Measurements from ENCODE around the gene OXNAD1. TPM values are rescaled to one million over a fixed set of nuclear protein-coding genes. Genes with fewer than 3 reads are reported as not detected.
"Not testable (repeated sequence)": the region's sequence is repeated elsewhere in the genome, so short reads cannot be mapped to it uniquely, and the experiment has no call there.

OXNAD1 gene
- total RNA-seq, 5 donors from 2014 or later (not counting 1 experiment from before 2014, with no cell fraction given) = 78.5 to 218 (median 101) TPM

GRCh38 chr3:16310486-16310885 lies 45.5 kb downstream of the OXNAD1 start:
- H3K4me3 ChIP-seq (ENCODE audit: control insufficient read depth in 1 of 2, extremely low read depth in 1 of 2, low read length in 1 of 2); H3K9me3 ChIP-seq; H3K9me3 Mint-ChIP-seq; H3K27me3 Mint-ChIP-seq; H3K27me3 ChIP-seq (replicated peaks in 1 of 2; ENCODE audit: control insufficient read depth in 2 of 2, extremely low read depth in 1 of 2, insufficient read depth in 2 of 2, low read length in 1 of 2); POLR2A ChIA-PET; ATAC-seq (replicated peaks in 1 of 4): not testable (repeated sequence)
- Histone ChIP-seq H3K27ac (ENCODE audit: low read length) (peak overlapping the region; percentile 77), H3K36me3 (ENCODE audit: control insufficient read depth in 2 of 2, extremely low read depth in 1 of 2, insufficient read depth in 1 of 2, low read length in 1 of 2) (peaks cover 3 to 59% of the 10 kb centered on the region in 2 donors), H3K4me1 (ENCODE audit: control insufficient read depth in 1 of 2, extremely low read depth in 1 of 2, insufficient read depth in 2 of 2, low read length in 2 of 2) (peaks cover 72 to 85% of the 10 kb centered on the region in 2 experiments)
- Mint-ChIP-seq H3K36me3 (peaks cover 51% of the 10 kb centered on the region), H3K4me1 (peaks cover 92 to 93% (median 93%) of the 10 kb centered on the region in 3 donors), H3K27ac (peak overlapping the region; percentile 98 to 99), H3K4me3 (peak overlapping the region in 1 of 3 donors; percentile 88)
- 100% methylated on average over 3 of the region's 7 CpGs for WGBS (ENCODE audit: insufficient coverage)
- CTCF ChIA-PET = interaction anchor here in 1 of 2 donors (0.7 kb wide), 1 partner anchor 577 kb away, joined by 7 read pairs; no protein-coding TSS in a partner anchor
- peak in 1 of 35 experiments; percentile 12 for DNase-seq

GRCh38 chr3:16311960-16312451 lies 47.0 kb downstream of the OXNAD1 start:
- Mint-ChIP-seq H3K27me3 (no peaks in the 10 kb centered on the region), H3K27ac (peak overlapping the region; percentile 98), H3K4me3 (peak overlapping the region; percentile 73 to 81 (median 73)), H3K9me3 (no peaks in the 10 kb centered on the region), H3K4me1 (peaks cover 92 to 93% (median 93%) of the 10 kb centered on the region in 3 donors), H3K36me3 (peaks cover 49% of the 10 kb centered on the region)
- 6% methylated on average over 5 of the region's 6 CpGs for WGBS (ENCODE audit: insufficient coverage)
- CTCF ChIA-PET = interaction anchor here (0.7 to 4.1 kb wide), 4 partner anchors 11 to 218 kb away, joined by 3 to 20 read pairs (median 9); no protein-coding TSS in a partner anchor
- ATAC-seq (replicated peaks in 1 of 4) (peak; percentile 77 to 79 (median 78)), DNase-seq (peak; percentile 26 to 82 (median 50))
- Histone ChIP-seq H3K27ac (ENCODE audit: low read length) (peak overlapping the region; percentile 72), H3K36me3 (ENCODE audit: control insufficient read depth in 2 of 2, extremely low read depth in 1 of 2, insufficient read depth in 1 of 2, low read length in 1 of 2) (peaks cover 5 to 57% of the 10 kb centered on the region in 2 donors), H3K4me1 (ENCODE audit: control insufficient read depth in 1 of 2, extremely low read depth in 1 of 2, insufficient read depth in 2 of 2, low read length in 2 of 2) (peaks cover 78 to 85% of the 10 kb centered on the region in 2 experiments), H3K9me3 (no peaks in the 10 kb centered on the region), H3K4me3 (ENCODE audit: control insufficient read depth in 1 of 2, extremely low read depth in 1 of 2, low read length in 1 of 2) (peak overlapping the region; percentile 2 to 52), H3K27me3 (replicated peaks in 1 of 2; ENCODE audit: control insufficient read depth in 2 of 2, extremely low read depth in 1 of 2, insufficient read depth in 2 of 2, low read length in 1 of 2) (no peaks in the 10 kb centered on the region)
- POLR2A ChIA-PET = interaction anchor here (1.0 to 1.3 kb wide), 2 partner anchors 21 to 201 kb away, joined by 3 to 4 read pairs; no protein-coding TSS in a partner anchor

DNA sequence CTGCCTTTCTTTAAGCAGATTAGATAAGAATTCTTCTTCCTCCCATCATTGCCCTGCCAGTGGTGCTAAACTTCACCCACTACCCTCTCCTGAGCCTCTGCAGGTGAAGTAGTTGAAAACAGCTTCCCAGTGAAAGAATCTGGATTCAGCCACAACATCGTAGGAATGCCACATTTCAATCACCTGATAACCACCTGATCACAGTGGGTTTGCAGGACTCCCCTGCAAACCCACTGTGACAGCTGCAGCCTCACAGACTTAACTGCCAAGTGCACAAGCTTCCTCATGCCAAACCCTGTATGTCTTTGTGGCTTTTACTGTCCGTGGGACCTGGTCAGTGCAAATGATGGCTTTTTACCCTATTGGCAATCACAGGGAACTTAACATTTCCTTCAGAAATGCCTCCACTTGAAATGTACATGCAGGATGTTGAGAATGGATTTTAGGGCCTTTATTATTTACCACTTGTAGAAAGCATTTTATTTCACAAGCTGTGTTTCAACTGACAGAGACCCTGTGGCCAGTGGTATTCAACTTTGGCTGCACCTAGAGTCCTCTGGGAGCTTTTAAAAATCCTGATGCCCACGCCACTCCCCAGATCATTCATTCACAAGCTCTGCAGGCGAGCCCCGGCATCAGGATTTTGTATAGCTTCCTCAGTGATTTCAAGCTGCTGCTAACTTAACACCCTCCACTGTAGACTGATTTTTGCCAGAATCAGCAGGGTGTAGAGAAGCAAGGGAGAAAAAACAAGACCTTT lies 49.1 kb downstream of the OXNAD1 start:
- WGBS (ENCODE audit: insufficient coverage) = 17% methylated on average over 1 of the region's 5 CpGs
- H3K4me1 ChIP-seq (ENCODE audit: control insufficient read depth in 1 of 2, extremely low read depth in 1 of 2, insufficient read depth in 2 of 2, low read length in 2 of 2) = peaks cover 83 to 86% of the 10 kb centered on the region in 2 experiments
- peaks cover 39% of the 10 kb centered on the region for H3K36me3 Mint-ChIP-seq

GRCh38 chr3:16315623-16316022 lies 50.6 kb downstream of the OXNAD1 start:
- Histone ChIP-seq H3K4me3 (ENCODE audit: control insufficient read depth in 1 of 2, extremely low read depth in 1 of 2, low read length in 1 of 2) (no peak overlapping the region), H3K9me3 (no peaks in the 10 kb centered on the region), H3K27me3 (replicated peaks in 1 of 2; ENCODE audit: control insufficient read depth in 2 of 2, extremely low read depth in 1 of 2, insufficient read depth in 2 of 2, low read length in 1 of 2) (no peaks in the 10 kb centered on the region), H3K27ac (ENCODE audit: low read length) (peak overlapping the region; percentile 43), H3K36me3 (ENCODE audit: control insufficient read depth in 2 of 2, extremely low read depth in 1 of 2, insufficient read depth in 1 of 2, low read length in 1 of 2) (peaks cover 3 to 70% of the 10 kb centered on the region in 2 donors), H3K4me1 (ENCODE audit: control insufficient read depth in 1 of 2, extremely low read depth in 1 of 2, insufficient read depth in 2 of 2, low read length in 2 of 2) (peaks cover 73 to 91% of the 10 kb centered on the region in 2 experiments)
- no peaks in the 10 kb centered on the region for H3K27me3 Mint-ChIP-seq
- WGBS (ENCODE audit: insufficient coverage) = no CpG with 5 or more reads among the region's 7 CpGs
- no peaks in the 10 kb centered on the region for H3K9me3 Mint-ChIP-seq
- no peak for DNase-seq
- peak overlapping the region; percentile 91 to 98 for H3K27ac Mint-ChIP-seq
- H3K36me3 Mint-ChIP-seq = peaks cover 44% of the 10 kb centered on the region
- POLR2A ChIA-PET = interaction anchor here in 1 of 2 donors (0.7 to 1.2 kb wide), 2 partner anchors 15 to 34 kb away, joined by 4 to 5 read pairs; no protein-coding TSS in a partner anchor
- CTCF ChIA-PET = interaction anchor here (0.7 to 4.1 kb wide), 6 partner anchors 19 to 32 kb away, joined by 3 to 15 read pairs (median 4); no protein-coding TSS in a partner anchor
- H3K4me1 Mint-ChIP-seq = peaks cover 89 to 95% (median 93%) of the 10 kb centered on the region in 3 donors
- no peak for ATAC-seq (replicated peaks in 1 of 4)
- peak overlapping the region; percentile 34 to 81 (median 57) for H3K4me3 Mint-ChIP-seq

More for the DNA sequence above, 49.1 kb downstream of the OXNAD1 start:
- H3K4me3 ChIP-seq (ENCODE audit: control insufficient read depth in 1 of 2, extremely low read depth in 1 of 2, low read length in 1 of 2) = no peak overlapping the region
- peak in 1 of 35 experiments; percentile 12 for DNase-seq
- H3K4me1 Mint-ChIP-seq = peaks cover 92 to 95% (median 94%) of the 10 kb centered on the region in 3 donors
- no peaks in the 10 kb centered on the region for H3K27me3 Mint-ChIP-seq
- no peaks in the 10 kb centered on the region for H3K27me3 ChIP-seq (replicated peaks in 1 of 2; ENCODE audit: control insufficient read depth in 2 of 2, extremely low read depth in 1 of 2, insufficient read depth in 2 of 2, low read length in 1 of 2)
- ChIA-PET CTCF (interaction anchor here (0.9 to 4.1 kb wide), 11 partner anchors 10 to 44 kb away, joined by 3 to 20 read pairs (median 5); no protein-coding TSS in a partner anchor), POLR2A (interaction anchor here (0.6 to 1.7 kb wide), 7 partner anchors 11 to 1110 kb away, joined by 3 to 13 read pairs (median 5); partner anchors contain the start of gene OXNAD1 (in 1 of the 2))
- H3K4me3 Mint-ChIP-seq = peak overlapping the region; percentile 6 to 81 (median 57)
- peak overlapping the region; percentile 91 to 98 for H3K27ac Mint-ChIP-seq
- H3K36me3 ChIP-seq (ENCODE audit: control insufficient read depth in 2 of 2, extremely low read depth in 1 of 2, insufficient read depth in 1 of 2, low read length in 1 of 2) = peaks cover 5 to 59% of the 10 kb centered on the region in 2 donors
- H3K27ac ChIP-seq (ENCODE audit: low read length) = peak overlapping the region; percentile 72
- ATAC-seq (replicated peaks in 1 of 4) = no peak
- H3K9me3 Mint-ChIP-seq = no peaks in the 10 kb centered on the region
- no peaks in the 10 kb centered on the region for H3K9me3 ChIP-seq

DNA sequence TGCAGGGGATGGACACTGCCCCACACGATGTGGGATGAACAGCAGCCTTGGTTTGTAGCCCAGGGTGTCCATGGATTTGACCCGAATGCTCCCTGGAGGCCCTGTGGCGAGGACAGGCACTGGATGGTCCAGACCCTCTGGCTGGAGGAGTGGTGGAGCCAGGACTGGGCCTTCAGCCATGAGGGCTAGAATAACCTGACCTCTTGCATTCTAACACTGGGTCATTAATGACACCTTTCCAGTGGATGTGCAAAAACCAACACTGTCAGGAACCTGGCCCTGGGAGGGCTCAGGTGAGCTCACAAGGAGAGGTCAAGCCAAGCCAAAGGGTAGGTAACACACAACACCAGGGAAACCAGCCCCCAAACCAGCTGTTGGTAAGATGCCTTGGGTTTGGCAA lies 51.4 kb downstream of the OXNAD1 start:
- DNase-seq (no peak), ATAC-seq (replicated peaks in 1 of 4) (no peak)
- peak overlapping the region in 1 of 2 donors; percentile 17 for H3K4me3 ChIP-seq (ENCODE audit: control insufficient read depth in 1 of 2, extremely low read depth in 1 of 2, low read length in 1 of 2)
- H3K36me3 Mint-ChIP-seq = peaks cover 50% of the 10 kb centered on the region
- ChIA-PET POLR2A (interaction anchor here in 1 of 2 donors (0.6 kb wide), 1 partner anchor 50 kb away, joined by 4 read pairs; no protein-coding TSS in a partner anchor), CTCF (interaction anchor here (0.7 to 5.9 kb wide), 6 partner anchors 13 to 488 kb away, joined by 3 to 75 read pairs (median 3); no protein-coding TSS in a partner anchor)
- H3K9me3 ChIP-seq = no peaks in the 10 kb centered on the region
- peak overlapping the region in 2 of 3 donors; percentile 37 to 81 for H3K4me3 Mint-ChIP-seq
- no peaks in the 10 kb centered on the region for H3K9me3 Mint-ChIP-seq
- H3K27ac ChIP-seq (ENCODE audit: low read length) = peak overlapping the region; percentile 43
- H3K4me1 ChIP-seq (ENCODE audit: control insufficient read depth in 1 of 2, extremely low read depth in 1 of 2, insufficient read depth in 2 of 2, low read length in 2 of 2) = peaks cover 72 to 83% of the 10 kb centered on the region in 2 experiments
- peaks cover 2 to 77% of the 10 kb centered on the region in 2 donors for H3K36me3 ChIP-seq (ENCODE audit: control insufficient read depth in 2 of 2, extremely low read depth in 1 of 2, insufficient read depth in 1 of 2, low read length in 1 of 2)
- H3K27me3 ChIP-seq (replicated peaks in 1 of 2; ENCODE audit: control insufficient read depth in 2 of 2, extremely low read depth in 1 of 2, insufficient read depth in 2 of 2, low read length in 1 of 2) = no peaks in the 10 kb centered on the region
- peaks cover 94 to 96% (median 96%) of the 10 kb centered on the region in 3 donors for H3K4me1 Mint-ChIP-seq
- H3K27me3 Mint-ChIP-seq = no peaks in the 10 kb centered on the region
- H3K27ac Mint-ChIP-seq = peak overlapping the region; percentile 91 to 98
- WGBS (ENCODE audit: insufficient coverage) = no CpG with 5 or more reads among the region's 3 CpGs

Data from T-cell (primary cell).